Omental fat pad (tissue), 4 donors: ENCODE results near the gene TAS1R3. TPM values are rescaled to one million over a fixed set of nuclear protein-coding genes. Genes with fewer than 3 reads are reported as not detected.

Experiments used
- ATAC-seq: fragments of 150-250 bp; one replicate; pipeline ENCODE4 v1.9.1; 2016; ENCODE audit warnings: mild to moderate bottlenecking, moderate library complexity; ENCODE audit not compliant: low FRiP score
- DNase-seq: peaks from one replicate; pipeline ENCODE4 v3.0.0-alpha.2; 2019; ENCODE audit warnings: low spot score
- CTCF ChIP-seq, 3 donors: fragments of 450-650 bp; IDR thresholded peaks; one replicate each; pipeline ENCODE4 v1.5.1; 2016 to 2017; ENCODE audit warnings: antibody characterized with exemption in 3 of 3, mild to moderate bottlenecking in 3 of 3, moderate library complexity in 2 of 3
- total RNA-seq, 4 donors: library from RNA; depleted of rRNA; stranded (reverse); fragments of >200 nt; gene quantifications; one replicate each; pipeline ENCODE4 v1.1.0, GENCODE V29; 2016

Gene TAS1R3
- total RNA-seq, 4 donors from 2014 or later: 0.12 to 0.32 (median 0.16) TPM

GRCh38 chr1:1327291-1327690 is 3.8 kb upstream of the TAS1R3 start:
- no peak for ATAC-seq
- TF ChIP-seq CTCF (IDR thresholded peaks at IDR 0.05): no peak
- no peak for DNase-seq

GRCh38 chr1:1328254-1328653 is 2.8 kb upstream of the TAS1R3 start:
- TF ChIP-seq CTCF (IDR thresholded peaks at IDR 0.05): no peak
- no peak for ATAC-seq
- no peak for DNase-seq

- no peak for DNase-seq
- TF ChIP-seq CTCF (IDR thresholded peaks at IDR 0.05): no peak
- ATAC-seq: no peak
These were observed 1.5 kb upstream of the TAS1R3 start for GRCh38 chr1:1329304-1330210.

GRCh38 chr1:1330366-1331067 is 563 bp upstream of the TAS1R3 start:
- ATAC-seq (no peak), DNase-seq (no peak)
- TF ChIP-seq CTCF (IDR thresholded peaks at IDR 0.05): no peak

- no peak for TF ChIP-seq CTCF (IDR thresholded peaks at IDR 0.05)
- DNase-seq (no peak), ATAC-seq (no peak)
These were observed 1.1 kb downstream of the TAS1R3 start for GRCh38 chr1:1332031-1332755.

GRCh38 chr1:1332774-1333480 is 1.8 kb downstream of the TAS1R3 start:
- no peak for DNase-seq
- no peak for ATAC-seq
- no peak for TF ChIP-seq CTCF (IDR thresholded peaks at IDR 0.05)
